Keratinocyte (primary cell): ENCODE data around the gene MTR.

Experiments used
- EZH2 ChIP-seq: IDR thresholded peaks from one replicate; pipeline ENCODE4 v1.6.1; 2012; ENCODE audit warnings: inconsistent platforms, mild to moderate bottlenecking, low read length, moderate library complexity
- TF ChIP-seq, protein P1 (sequence below), 3 experiments: IDR thresholded peaks in 1 of 3; conservative IDR thresholded peaks in 1 of 3; optimal IDR thresholded peaks in 1 of 3; 2 replicates in 2 of 3; 3 replicates in 1 of 3; pipeline versions ENCODE3 to v1.5.1; 2011; ENCODE audit warnings: low read length in 3 of 3, mild to moderate bottlenecking in 3 of 3, moderate library complexity in 2 of 3, control low read depth in 1 of 3, inconsistent platforms in 1 of 3; ENCODE audit not compliant: insufficient read depth in 2 of 3; ENCODE audit errors: extremely low read depth in 1 of 3

DNA sequence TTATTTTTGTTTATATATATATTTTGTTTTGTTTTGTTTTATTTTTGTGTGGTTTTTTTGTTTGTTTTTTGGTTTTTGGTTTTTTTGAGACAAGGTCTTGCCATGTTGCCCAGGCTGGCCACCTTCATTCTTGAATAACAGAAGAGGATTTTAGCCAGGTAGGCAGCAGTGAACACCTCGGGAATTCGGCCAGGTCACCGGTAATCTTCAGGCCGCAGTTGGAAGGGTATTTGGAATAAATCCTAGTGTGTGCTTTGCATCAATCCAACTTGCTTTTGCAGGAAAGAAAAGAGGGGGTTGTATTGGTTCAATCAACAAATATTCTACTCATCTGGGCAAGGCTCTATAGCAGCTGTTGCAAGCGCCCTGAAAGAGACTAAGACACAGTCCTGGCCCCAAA, 155.3 kb downstream of the MTR start:
- TF ChIP-seq EZH2, result no peak
- TF ChIP-seq, protein P1, sequence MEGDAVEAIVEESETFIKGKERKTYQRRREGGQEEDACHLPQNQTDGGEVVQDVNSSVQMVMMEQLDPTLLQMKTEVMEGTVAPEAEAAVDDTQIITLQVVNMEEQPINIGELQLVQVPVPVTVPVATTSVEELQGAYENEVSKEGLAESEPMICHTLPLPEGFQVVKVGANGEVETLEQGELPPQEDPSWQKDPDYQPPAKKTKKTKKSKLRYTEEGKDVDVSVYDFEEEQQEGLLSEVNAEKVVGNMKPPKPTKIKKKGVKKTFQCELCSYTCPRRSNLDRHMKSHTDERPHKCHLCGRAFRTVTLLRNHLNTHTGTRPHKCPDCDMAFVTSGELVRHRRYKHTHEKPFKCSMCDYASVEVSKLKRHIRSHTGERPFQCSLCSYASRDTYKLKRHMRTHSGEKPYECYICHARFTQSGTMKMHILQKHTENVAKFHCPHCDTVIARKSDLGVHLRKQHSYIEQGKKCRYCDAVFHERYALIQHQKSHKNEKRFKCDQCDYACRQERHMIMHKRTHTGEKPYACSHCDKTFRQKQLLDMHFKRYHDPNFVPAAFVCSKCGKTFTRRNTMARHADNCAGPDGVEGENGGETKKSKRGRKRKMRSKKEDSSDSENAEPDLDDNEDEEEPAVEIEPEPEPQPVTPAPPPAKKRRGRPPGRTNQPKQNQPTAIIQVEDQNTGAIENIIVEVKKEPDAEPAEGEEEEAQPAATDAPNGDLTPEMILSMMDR (optimal IDR thresholded peaks at IDR 0.05 in 1 of 3, IDR thresholded peaks at IDR 0.05 in 1 of 3, conservative IDR thresholded peaks at IDR 0.05 in 1 of 3; ENCODE audit: extremely low read depth in 1 of 3, insufficient read depth in 2 of 3, low read length in 3 of 3), result no peak
